Fibroblast of villous mesenchyme (primary cell): ENCODE data around the gene WNT9A. TPM values are rescaled to one million over a fixed set of nuclear protein-coding genes. Genes with fewer than 3 reads are reported as not detected.

ENCODE experiments used
- DNase-seq: peaks from one replicate; pipeline ENCODE4 v3.0.0-alpha.2; 2010; ENCODE audit warnings: low read depth
- H3K4me3 ChIP-seq: 2 replicates; pipeline ENCODE4 v1.5.1; 2011; ENCODE audit warnings: low read depth, mild to moderate bottlenecking, low read length
- CTCF ChIP-seq: IDR thresholded peaks from 2 replicates; pipeline ENCODE4 v1.5.1; 2012; ENCODE audit warnings: low read depth, mild to moderate bottlenecking, low read length; ENCODE audit not compliant: insufficient read depth
- total RNA-seq: library from RNA; depleted of rRNA; stranded (reverse); fragments of >200 nt; gene quantifications from 2 replicates; pipeline ENCODE4 v1.2.3, GENCODE V29; 2012

The WNT9A gene
- total RNA-seq, 1 donor = under 0.01 TPM

GRCh38 chr1:227935826-227936225, 11.9 kb downstream of the WNT9A start:
- no peak for TF ChIP-seq CTCF
- no peak overlapping the region for H3K4me3 ChIP-seq
- no peak for DNase-seq

GRCh38 chr1:227934476-227935313, 13.0 kb downstream of the WNT9A start:
- TF ChIP-seq CTCF = no peak
- no peak overlapping the region for H3K4me3 ChIP-seq
- DNase-seq = peak; percentile 49

- H3K4me3 ChIP-seq = no peak overlapping the region
- no peak for TF ChIP-seq CTCF
- DNase-seq = no peak
Measured at GRCh38 chr1:227929751-227930472, 17.8 kb downstream of the WNT9A start.

- DNase-seq = no peak
- no peak overlapping the region for H3K4me3 ChIP-seq
- no peak for TF ChIP-seq CTCF
Measured at GRCh38 chr1:227928811-227929375, 18.8 kb downstream of the WNT9A start.

- TF ChIP-seq CTCF = no peak
- DNase-seq = no peak
- no peak overlapping the region for H3K4me3 ChIP-seq
Measured at GRCh38 chr1:227927971-227928741, 19.6 kb downstream of the WNT9A start.
